HG03159 (cell line): Measurements from ENCODE around the gene OR10G2.
"Not testable (repeated sequence)": the region's sequence is repeated elsewhere in the genome, so short reads cannot be mapped to it uniquely, and the experiment has no call there.

Experiments
- ATAC-seq: cut with Tn5 transposase; IDR thresholded peaks from one replicate; pipeline ENCODE4 v1.9.1; 2021; ENCODE audit warnings: mild to moderate bottlenecking, moderate library complexity; ENCODE audit not compliant: unreplicated experiment

OR10G2 gene

DNA sequence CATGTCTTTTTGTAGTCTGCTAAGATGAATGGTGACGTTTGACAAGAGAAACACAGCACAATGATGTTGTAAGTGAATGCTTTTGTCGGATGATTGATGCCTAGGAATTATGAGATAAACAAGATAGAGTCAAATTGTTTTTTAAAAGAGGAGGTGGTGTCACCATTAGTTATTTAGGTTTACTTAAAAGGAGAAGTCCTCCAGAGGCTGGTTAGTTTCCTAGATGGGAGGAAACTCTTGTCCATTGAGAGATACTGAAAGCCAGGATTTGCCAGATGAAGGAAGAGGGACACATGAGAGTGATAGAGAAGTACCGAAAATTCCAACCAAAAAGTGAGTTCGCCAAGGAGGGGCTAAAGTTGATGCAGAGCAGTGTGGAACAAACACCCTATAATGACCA lies at the start of gene OR10G2:
Gene OR10G2, minus strand, starts transcription at position 101 of the 400 bp plus-strand sequence. Its CDS starts 98 bp downstream, at position 3.
- no peak for ATAC-seq

GRCh38 chr14:21680072-21680471 lies 45.3 kb upstream of the OR10G2 start:
- ATAC-seq: no peak

GRCh38 chr14:21675566-21675965 lies 40.8 kb upstream of the OR10G2 start:
- ATAC-seq: no peak

DNA sequence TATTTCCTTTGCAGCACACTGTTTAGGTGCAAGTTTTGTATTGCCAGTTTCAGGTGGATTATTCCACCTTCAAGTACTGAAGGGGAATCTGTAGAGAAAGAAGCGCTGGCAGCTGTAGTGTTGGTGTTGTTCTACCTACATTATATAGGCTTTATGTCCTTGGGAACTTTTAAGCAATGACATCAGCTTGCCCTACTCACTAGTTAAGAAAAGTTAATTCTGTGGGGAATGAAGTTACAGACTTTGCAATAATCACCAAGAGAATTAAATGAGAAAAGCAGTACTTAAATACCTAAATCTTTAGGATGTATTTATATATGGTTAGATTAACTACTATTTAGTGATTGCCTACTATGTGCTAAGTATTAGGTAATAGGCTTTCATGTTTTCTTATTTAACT lies 39.0 kb upstream of the OR10G2 start, which contains the start of gene OR4E1:
Gene OR4E1, minus strand, starts transcription at position 101 of the 400 bp plus-strand sequence. CDS start 2,883 bp downstream, outside the sequence.
- no peak for ATAC-seq

DNA sequence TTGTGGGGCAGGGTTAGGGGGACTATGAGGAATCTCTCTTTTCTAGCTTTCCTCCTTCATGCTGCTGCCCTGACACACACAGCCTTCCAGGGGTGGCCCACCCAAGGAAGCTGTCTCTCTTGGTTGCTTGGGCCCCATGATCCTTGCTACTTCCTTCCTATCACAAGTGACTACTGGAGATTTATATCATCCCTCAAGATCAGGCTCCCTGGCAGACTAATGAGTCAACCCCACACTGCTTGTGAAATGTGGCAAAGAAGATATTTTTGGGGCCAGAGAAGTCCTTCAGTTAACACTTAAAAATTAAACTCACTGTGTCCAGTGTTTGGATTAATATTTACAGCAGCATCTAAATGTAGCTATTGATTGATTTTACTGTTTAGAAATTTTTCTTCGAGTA lies 37.4 kb upstream of the OR10G2 start:
- ATAC-seq: no peak

DNA sequence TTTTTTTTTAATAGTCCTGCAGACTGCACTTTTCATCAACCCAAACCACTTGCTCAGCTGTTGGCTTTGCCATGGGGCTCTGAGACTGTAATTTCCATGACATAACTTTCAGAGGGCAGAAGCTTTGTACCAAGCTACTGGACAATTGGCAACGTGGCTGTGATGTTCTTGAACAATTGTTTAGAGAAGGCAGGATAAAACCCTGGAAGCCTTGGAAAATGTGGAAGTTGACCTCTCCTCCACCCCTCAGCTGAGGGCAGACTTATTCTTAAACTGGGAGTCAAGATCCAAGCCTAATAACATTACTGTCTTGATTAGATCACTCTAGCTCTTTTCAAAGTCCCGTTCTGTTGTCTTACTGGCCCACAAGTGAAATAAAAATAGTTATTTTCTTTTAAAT lies 36.6 kb upstream of the OR10G2 start:
- ATAC-seq: no peak

DNA sequence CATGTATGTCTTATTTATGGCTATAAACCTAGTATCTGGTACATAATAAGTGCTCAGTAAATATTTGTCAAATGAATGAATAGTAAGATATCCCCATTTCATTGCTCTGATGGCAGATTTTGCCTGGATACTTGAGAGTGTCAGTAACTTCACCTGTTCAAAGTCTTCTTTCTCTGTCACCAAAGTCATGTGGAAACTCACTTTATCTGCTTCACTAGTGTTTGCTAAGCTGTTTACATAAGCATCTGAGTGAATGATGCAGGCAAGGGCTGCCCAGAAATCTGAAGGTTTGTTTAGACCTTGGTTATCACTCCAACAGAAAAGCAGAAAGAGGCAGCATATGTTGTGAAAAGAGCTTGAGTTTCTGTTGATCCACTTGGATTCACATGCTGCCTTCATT lies 34.5 kb upstream of the OR10G2 start:
- no peak for ATAC-seq

- ATAC-seq: no peak
These were observed 33.6 kb upstream of the OR10G2 start for GRCh38 chr14:21668377-21668776.

DNA sequence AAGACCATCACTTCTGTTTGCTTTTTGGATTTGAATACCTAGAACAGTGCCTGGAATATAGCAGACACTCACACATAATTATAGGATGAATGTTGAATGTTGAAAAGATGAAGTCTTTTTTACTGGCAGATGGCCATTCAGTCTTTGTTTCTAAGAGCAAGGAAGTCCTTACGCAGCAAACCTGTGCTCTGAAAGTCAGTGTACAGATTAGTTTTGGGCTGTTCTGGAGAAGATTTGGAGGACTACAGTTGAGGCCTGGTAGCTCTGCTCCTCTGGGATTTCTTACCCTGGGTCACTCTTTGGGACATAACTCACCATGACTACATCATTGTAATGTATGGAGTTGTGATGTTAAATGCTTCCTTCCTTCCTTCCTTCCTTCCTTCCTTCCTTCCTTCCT lies 22.2 kb upstream of the OR10G2 start:
- no peak for ATAC-seq

GRCh38 chr14:21654215-21654614 lies 19.5 kb upstream of the OR10G2 start:
- no peak for ATAC-seq

- ATAC-seq: no peak
These were observed 18.7 kb upstream of the OR10G2 start, which contains the start of gene OR4E2 for GRCh38 chr14:21653331-21653885. TSS of gene OR4E2 (plus strand) at chr14:21653835. CDS start at chr14:21665083, 11,248 bp downstream.

DNA sequence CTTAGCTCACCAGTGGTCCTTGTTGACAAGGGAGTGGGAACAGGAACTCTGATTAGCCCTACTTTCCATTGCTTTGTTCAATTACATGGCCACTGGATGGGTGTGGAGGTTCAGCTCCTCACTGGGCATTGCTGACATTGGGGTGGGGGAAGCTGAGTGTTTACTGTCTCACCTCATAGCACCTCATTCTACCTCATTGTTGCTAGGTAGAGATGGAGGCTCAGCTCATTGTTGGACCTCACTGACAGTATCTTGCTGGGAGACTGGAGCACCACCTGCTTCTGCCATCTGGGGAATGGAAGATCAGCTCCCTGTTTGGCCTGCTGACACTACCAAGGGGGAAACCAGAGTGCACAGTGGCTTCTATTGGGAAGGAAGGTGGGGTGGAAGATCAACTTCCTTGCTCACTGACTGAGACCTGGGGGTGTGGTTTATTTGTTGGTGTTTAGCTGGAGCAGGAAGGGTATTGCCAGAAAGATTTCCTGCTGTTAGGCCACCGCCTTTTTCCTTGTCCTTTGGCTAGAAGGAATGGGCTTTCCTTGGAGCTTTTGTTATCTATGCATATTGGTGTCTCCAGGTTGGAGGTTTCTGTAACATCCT lies 17.6 kb upstream of the OR10G2 start:
- no peak for ATAC-seq

- ATAC-seq: no peak
These were observed 12.6 kb upstream of the OR10G2 start for GRCh38 chr14:21647380-21647779.

- no peak for ATAC-seq
These were observed 8.7 kb upstream of the OR10G2 start for GRCh38 chr14:21643407-21643806.

DNA sequence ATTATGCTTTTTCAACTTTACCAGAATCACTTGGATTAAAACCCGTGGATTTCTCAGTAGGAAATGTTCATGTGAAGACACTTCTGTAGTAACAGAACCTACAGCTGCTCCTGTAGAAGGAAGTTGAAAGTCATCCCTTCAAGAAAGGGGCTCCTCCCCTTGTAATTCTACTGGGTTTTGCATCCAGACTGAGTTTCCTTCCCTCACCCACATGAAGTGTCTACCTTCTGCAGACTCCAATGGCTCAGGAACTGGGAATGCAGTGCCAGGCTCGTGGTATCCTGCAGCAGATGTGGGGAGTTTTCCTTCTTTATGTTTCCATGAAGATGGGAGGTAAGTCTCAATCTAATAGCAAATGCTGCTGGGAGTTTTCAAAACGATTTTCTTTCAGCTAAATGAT lies 7.9 kb upstream of the OR10G2 start:
- ATAC-seq: no peak

DNA sequence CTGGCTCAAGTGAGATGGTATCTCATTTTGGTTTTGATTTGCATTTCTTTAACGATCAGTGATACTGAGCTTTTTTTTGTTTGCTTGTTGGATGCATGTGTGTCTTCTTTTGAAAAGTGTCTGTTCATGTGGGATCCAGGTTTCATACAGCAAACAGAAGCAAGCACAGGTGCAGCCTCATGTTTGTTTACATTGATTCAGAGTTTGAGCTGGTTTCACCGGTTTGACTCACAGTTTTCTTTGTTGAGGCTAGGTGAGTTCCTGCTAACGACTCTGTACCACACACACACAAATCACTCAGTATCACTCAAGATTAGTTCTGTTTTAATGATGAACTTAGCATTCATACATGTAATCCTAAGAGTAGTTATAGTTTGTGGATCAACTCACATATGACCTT lies 3.7 kb downstream of the OR10G2 start:
- no peak for ATAC-seq

DNA sequence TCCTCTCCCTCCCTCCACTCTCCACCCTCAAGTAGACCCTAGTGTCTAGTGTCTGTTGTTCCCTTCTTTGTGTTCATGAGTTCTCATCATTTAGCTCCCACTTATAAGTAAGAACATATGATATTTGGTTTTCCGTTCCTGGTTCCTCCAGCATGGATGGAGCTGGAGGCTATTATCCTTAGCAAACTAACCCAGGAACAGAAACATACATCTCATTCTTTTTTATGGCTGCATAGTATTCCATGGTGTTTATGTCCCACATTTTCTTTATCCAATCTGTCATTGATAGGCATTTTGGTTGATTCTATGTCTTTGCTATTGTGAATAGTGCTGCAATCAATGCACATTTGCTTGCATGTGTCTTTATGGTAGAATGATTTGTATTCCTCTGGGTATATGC lies 4.2 kb downstream of the OR10G2 start:
- ATAC-seq: not testable (repeated sequence)

GRCh38 chr14:21626491-21627230 lies 8.1 kb downstream of the OR10G2 start:
- no peak for ATAC-seq

DNA sequence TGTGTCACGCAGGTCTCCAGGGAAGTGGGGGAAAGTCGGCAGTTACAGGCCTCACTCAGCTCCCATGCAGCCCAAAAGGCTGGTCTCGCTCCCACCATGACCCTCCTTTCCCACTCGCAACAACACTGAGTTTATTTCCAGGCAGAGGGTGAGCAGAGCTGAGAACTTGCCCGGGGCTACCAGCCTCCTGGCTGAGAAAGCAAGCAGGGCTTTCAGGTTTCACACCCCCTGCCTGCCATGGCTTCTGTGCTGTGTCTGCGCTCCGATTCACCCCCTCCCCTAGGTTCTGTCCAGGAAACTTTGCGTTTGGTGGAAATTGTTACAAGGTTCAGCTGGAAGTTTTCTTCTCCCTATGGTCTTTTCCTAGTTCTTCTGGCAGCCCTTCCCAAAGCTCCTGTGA lies 17.1 kb downstream of the OR10G2 start:
- ATAC-seq: no peak

GRCh38 chr14:21614240-21614639 lies 20.5 kb downstream of the OR10G2 start:
- ATAC-seq: no peak

DNA sequence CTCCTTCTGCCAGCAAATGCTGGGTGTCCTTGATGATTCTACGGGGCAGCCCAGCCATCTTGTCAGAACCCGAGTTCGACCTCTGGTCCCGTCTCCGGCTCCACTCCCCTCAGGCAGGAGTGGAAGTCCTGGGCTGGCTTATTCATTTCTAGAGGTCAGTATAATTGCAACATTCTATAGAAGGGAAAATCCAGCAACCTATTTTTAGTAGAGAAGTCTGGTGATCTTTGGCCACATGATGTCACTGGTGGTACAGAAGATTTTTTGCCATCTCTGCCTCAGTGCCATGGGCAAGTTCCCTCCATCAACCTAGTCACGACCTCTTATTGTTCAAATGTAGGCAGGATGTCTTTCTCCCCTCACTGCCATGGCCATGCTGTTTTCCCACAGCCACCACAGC lies 22.4 kb downstream of the OR10G2 start:
- ATAC-seq: no peak

- not testable (repeated sequence) for ATAC-seq
These were observed 32.6 kb downstream of the OR10G2 start for GRCh38 chr14:21602181-21602580.
